Mesodermal cell (in vitro differentiated cells): ENCODE data around the gene HSPB6.

ENCODE experiments used
- H3K27ac ChIP-seq: 2 replicates; pipeline ENCODE4 v1.7.0; 2013; ENCODE audit warnings: mild to moderate bottlenecking, low read depth, low read length, moderate library complexity; ENCODE audit not compliant: severe bottlenecking
- H3K36me3 ChIP-seq: 2 replicates; pipeline ENCODE4 v1.7.1; 2013; ENCODE audit warnings: mild to moderate bottlenecking, low read length, moderate library complexity; ENCODE audit not compliant: control insufficient read depth, insufficient read depth
- H3K4me1 ChIP-seq: one replicate; pipeline ENCODE4 v1.7.1; 2013; ENCODE audit warnings: mild to moderate bottlenecking, low read length; ENCODE audit not compliant: insufficient read depth, control insufficient read depth, poor library complexity, severe bottlenecking
- H3K4me3 ChIP-seq: 2 replicates; pipeline ENCODE4 v1.7.0; 2013; ENCODE audit warnings: low read length, control low read depth, mild to moderate bottlenecking; ENCODE audit not compliant: insufficient read depth, poor library complexity, severe bottlenecking; ENCODE audit errors: extremely low read depth
- H3K9me3 ChIP-seq: 2 replicates; pipeline ENCODE4 v1.7.1; 2013; ENCODE audit warnings: mild to moderate bottlenecking, low read length, moderate library complexity; ENCODE audit not compliant: control insufficient read depth
- WGBS, 2 experiments: methylation state at CpG; one replicate each; pipeline ENCODE4 v1.1.5; 2013; ENCODE audit warnings: missing lambda C conversion rate in 2 of 2; ENCODE audit not compliant: insufficient coverage in 2 of 2; 5-methylcytosine and 5-hydroxymethylcytosine counted together

HSPB6 gene

GRCh38 chr19:35751839-35752745 lies 4.7 kb downstream of the HSPB6 start:
- H3K4me1 ChIP-seq = peaks cover 14% of the 10 kb centered on the region
- H3K27ac ChIP-seq = no peak overlapping the region
- no peaks in the 10 kb centered on the region for H3K9me3 ChIP-seq
- H3K4me3 ChIP-seq = no peak overlapping the region
- H3K36me3 ChIP-seq = peaks cover 44% of the 10 kb centered on the region
- WGBS, 2 experiments = 83 to 90% methylated on average over 6 to 7 of the region's 14 CpGs

DNA sequence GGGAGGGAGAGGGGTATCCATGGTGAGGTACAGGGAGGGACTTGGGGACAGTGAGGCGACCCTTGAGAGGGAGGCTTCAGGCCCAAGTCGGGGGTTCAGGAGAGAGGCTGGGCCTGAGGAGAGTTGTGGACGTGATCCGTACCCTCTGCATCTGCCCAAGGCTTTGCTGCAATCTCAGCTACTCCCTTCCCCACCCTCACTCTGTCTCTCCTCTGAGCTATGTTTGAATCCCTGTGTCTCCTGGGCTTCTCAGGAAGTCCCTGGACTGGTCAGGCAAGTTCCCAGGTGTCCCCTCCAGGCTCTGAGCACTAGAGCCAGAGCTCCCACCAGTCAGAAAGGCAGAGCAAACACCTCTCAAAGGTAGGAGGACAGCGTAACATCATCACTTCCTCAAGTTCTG lies 6.7 kb downstream of the HSPB6 start:
- no peak overlapping the region for H3K27ac ChIP-seq
- H3K4me1 ChIP-seq = peaks cover 7% of the 10 kb centered on the region
- H3K36me3 ChIP-seq = peaks cover 42% of the 10 kb centered on the region
- no peak overlapping the region for H3K4me3 ChIP-seq
- 93 to 100% methylated on average over 1 to 5 of the region's 5 CpGs for WGBS, 2 experiments
- H3K9me3 ChIP-seq = no peaks in the 10 kb centered on the region

DNA sequence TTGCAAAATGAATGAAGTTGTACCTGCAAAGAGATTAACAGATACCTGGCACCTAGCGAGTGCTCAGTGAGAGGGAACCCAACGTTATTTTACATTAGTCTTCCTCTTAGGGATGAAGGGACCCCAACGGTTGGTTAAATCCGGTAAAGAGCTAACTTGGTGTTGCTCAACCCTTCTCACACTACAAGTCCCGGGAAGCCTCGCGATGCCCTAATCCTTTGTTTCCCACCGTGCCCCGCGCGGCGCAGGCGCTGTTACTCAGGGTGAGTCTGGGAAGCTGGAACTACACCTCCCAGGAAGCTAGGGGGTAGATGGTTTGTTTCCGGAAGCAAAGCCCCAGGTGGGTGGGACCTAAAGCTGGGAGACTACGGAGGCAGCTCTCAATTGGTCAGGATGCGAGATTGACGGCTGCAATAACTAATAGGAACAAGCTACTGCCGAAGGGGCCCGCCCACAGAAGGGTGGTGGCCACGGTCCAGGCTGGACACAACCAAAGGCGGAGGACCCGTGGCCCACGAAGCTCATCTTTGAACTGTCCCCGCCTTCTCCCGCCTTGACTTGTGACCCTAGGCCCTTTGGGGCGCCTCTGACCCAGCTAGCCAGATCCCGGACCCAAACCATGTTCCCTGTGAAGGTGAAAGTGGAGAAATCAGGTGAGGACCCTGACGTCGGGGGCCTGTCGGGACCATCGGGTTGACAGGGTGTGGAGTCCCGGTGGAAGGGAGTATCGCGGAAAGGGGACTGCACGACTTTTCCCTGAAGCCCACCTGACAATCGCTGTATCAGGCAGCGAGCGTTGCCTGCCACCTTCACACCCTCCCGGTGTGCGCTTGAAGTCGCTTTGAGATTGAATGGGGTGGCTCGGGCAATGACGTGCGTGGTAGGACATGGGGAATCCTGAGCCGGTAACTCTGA lies 8.5 kb downstream of the HSPB6 start, which contains the start of gene LIN37:
TSS of gene LIN37 (plus strand) at position 471 of the 915 bp plus-strand sequence. CDS start at position 620, 149 bp downstream.
- no peaks in the 10 kb centered on the region for H3K9me3 ChIP-seq
- H3K36me3 ChIP-seq = peaks cover 30% of the 10 kb centered on the region
- 1 to 3% methylated on average over 27 to 32 of the region's 45 CpGs for WGBS, 2 experiments
- H3K4me3 ChIP-seq = peak within 1 kb of the TSS; percentile 93
- H3K4me1 ChIP-seq = peaks cover 7% of the 10 kb centered on the region
- no peak within 1 kb of the TSS for H3K27ac ChIP-seq

DNA sequence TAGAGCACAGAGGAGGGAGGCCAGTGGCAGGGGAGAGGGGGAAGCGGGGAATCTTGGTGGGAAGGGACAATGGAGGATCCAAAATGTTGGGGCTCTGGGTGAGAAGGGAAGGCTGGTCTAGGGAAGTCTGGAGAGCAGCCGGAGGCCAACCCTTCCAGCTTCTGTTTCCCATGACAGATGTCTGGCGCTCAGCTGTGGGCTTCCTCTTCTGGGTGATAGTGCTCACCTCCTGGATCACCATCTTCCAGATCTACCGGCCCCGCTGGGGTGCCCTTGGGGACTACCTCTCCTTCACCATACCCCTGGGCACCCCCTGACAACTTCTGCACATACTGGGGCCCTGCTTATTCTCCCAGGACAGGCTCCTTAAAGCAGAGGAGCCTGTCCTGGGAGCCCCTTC lies 10.3 kb downstream of the HSPB6 start:
- H3K9me3 ChIP-seq = no peaks in the 10 kb centered on the region
- H3K4me1 ChIP-seq = peaks cover 13% of the 10 kb centered on the region
- WGBS, 2 experiments = 93 to 99% methylated on average over 3 to 5 of the region's 5 CpGs
- peaks cover 17% of the 10 kb centered on the region for H3K36me3 ChIP-seq
- H3K4me3 ChIP-seq = peak overlapping the region; percentile 97
- H3K27ac ChIP-seq = no peak overlapping the region

GRCh38 chr19:35746087-35746462 lies 10.8 kb downstream of the HSPB6 start:
- Histone ChIP-seq H3K4me1 (peaks cover 13% of the 10 kb centered on the region), H3K4me3 (peak overlapping the region; percentile 97), H3K9me3 (no peaks in the 10 kb centered on the region), H3K27ac (no peak overlapping the region), H3K36me3 (peaks cover 14% of the 10 kb centered on the region)
- 20 to 30% methylated on average over 4 of the region's 4 CpGs for WGBS, 2 experiments

DNA sequence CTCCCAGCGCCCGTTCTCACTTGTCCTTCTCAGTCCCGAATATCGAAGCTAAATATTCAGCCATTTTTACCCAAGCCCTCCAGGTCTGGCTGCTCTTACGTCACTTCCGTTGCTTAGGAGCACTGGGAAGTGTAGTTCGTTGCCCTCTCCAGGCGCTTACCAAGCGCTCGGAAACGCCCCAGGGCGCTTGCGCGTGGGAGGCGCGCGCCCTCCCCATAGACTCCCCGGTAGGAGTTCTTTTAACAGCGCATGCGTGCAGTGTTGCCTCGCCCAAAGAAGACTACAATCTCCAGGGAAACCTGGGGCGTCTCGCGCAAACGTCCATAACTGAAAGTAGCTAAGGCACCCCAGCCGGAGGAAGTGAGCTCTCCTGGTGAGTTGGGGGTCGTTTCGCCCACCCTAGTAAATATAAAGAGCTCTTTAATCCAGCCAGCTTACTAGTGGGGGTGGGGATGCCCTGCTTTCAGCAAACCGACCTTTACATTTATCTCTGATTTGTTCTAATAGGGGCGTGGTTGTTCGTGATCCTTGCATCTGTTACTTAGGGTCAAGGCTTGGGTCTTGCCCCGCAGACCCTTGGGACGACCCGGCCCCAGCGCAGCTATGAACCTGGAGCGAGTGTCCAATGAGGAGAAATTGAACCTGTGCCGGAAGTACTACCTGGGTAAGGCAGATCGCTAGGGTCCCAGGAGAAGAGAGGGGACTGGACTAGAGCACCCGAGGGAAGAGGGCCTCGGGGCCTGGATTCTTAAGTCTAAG lies 11.3 kb downstream of the HSPB6 start, which contains the start of the genes PSENEN and U2AF1L4:
TSS of gene PSENEN (plus strand) at position 324 of the 759 bp plus-strand sequence. CDS start at position 604, 280 bp downstream.
TSS of gene U2AF1L4 (minus strand) at position 91 of the 759 bp plus-strand sequence. CDS start at position 64, 27 bp downstream.
- Histone ChIP-seq H3K9me3 (no peaks in the 10 kb centered on the region), H3K4me1 (peaks cover 13% of the 10 kb centered on the region), H3K36me3 (peaks cover 14% of the 10 kb centered on the region), H3K27ac (peak within 1 kb of the TSS; percentile 100), H3K4me3 (peak within 1 kb of the TSS; percentile 97)
- WGBS, 2 experiments = 1 to 2% methylated on average over 29 to 31 of the region's 40 CpGs

DNA sequence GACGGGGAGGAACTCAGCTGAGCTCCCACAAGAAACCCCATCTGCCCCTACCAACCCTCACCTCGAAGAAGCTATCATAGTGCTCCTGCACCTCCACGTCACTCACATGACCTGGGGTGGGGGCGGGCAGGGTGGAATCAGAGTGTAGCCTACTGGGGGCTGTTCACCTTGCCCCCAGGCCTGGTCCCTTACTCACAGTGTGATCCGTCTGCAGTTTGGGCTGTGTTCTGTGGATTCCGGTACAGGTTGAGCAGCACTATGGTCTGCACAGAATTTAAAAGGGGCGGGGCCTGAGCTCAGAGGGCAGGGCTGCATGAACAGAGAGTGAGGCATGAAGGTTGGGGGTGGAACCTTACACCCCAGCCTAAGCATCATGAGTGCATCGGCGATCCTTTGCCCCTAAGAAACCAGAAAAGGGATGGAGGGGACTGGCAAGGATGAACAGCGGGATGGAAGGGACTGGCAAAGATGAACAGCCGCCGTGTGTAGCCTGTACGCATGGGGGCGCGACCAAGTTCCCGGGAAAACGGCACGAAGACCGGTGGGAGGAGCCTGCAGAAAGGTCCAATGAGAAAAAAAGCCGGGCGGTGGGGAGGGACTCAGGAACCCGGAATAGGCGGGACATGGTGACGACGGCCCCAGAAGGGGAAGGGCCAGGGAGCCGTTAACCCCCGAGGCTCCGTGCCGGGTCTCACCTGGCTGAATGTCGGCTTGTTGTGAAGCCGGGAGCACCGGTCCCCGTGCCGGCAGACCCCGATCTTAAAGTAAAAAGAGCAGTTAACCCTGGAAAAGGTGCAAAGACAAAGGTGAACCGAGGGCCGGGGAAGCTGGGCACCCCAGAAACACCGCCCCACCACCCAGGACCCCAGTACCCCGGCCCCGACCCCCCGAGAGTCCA lies 12.2 kb downstream of the HSPB6 start:
- H3K36me3 ChIP-seq = peaks cover 14% of the 10 kb centered on the region
- H3K9me3 ChIP-seq = no peaks in the 10 kb centered on the region
- peak overlapping the region; percentile 100 for H3K27ac ChIP-seq
- 10 to 12% methylated on average over 32 to 40 of the region's 41 CpGs for WGBS, 2 experiments
- H3K4me3 ChIP-seq = peak overlapping the region; percentile 97
- peaks cover 16% of the 10 kb centered on the region for H3K4me1 ChIP-seq

DNA sequence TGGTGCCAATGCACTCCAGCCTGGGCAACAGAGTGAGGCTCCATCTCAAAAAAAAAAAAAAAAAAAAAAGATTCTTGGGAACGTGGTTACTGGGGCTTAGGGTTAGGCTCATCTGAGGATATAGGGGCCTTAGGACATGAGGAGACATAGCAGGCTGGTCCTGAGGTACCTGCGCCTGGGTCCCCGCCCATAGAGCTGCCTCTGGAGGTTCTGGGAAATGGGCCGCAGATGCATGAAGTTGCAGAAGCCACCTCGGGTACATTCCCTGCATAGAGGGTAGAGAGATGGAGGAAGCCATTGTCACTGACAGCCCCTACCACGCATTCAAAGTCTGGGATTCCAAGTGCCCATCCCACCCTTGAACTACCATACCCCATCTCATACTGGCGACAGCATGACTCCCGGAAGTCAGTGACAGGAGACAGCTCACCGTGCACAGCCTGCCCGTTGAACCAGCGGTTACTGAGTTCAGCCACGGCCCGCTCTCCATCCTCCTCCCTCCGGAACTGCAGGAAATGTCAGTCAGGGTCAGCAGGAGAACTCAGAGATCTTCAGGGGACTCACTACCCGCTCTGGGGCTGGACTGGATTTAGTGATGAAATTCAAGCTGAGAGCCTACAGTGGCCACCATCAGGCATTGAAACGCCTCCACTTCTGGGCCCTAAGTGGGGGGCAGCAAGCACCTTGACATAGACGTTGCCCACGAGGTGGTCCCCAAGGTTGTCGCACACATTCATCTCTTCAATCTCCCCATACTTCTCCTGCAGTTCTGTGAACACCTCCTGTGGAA lies 13.0 kb downstream of the HSPB6 start:
- Histone ChIP-seq H3K36me3 (peaks cover 20% of the 10 kb centered on the region), H3K27ac (no peak overlapping the region), H3K4me1 (peaks cover 19% of the 10 kb centered on the region), H3K9me3 (no peaks in the 10 kb centered on the region), H3K4me3 (peak overlapping the region; percentile 97)
- WGBS, 2 experiments = 93 to 95% methylated on average over 11 to 16 of the region's 19 CpGs
